ENCODE data around the gene APAF1.
"Not testable (repeated sequence)": the region's sequence is repeated elsewhere in the genome, so short reads cannot be mapped to it uniquely, and the experiment has no call there.

APAF1 gene

GRCh38 chr12:98639491-98639890, 5.6 kb upstream of the APAF1 start:
- H3K4me3 ChIP-seq: no peak overlapping the region
- TF ChIP-seq CTCF (IDR thresholded peaks at IDR 0.05): no peak
- no peaks in the 10 kb centered on the region for H3K36me3 ChIP-seq
- H3K27ac ChIP-seq: no peak overlapping the region
- H3K9me3 ChIP-seq: no peaks in the 10 kb centered on the region
- no peaks in the 10 kb centered on the region for H3K27me3 ChIP-seq
- H3K4me1 ChIP-seq: peaks cover 0 to 12% (median 0%) of the 10 kb centered on the region in 4 donors
- DNase-seq: no peak
- intact Hi-C loops (cut with DNase I; ENCODE audit: low total_unique reads): no loop called here

- not testable (repeated sequence) for DNase-seq, H3K27me3 ChIP-seq, H3K36me3 ChIP-seq, H3K4me3 ChIP-seq, H3K27ac ChIP-seq, H3K9me3 ChIP-seq
- peaks cover 0 to 26% (median 9%) of the 10 kb centered on the region in 4 donors for H3K4me1 ChIP-seq
- intact Hi-C loops (cut with DNase I; ENCODE audit: low total_unique reads): loop anchor here (5.0 kb wide), 1 partner anchor 56 kb away; no protein-coding TSS in a partner anchor
These were observed 2.3 kb upstream of the APAF1 start for GRCh38 chr12:98642801-98643200.

- no peaks in the 10 kb centered on the region for H3K27me3 ChIP-seq
- DNase-seq: peak in 1 of 2 donors; percentile 24
- H3K4me3 ChIP-seq: peak overlapping the region; percentile 97 to 99
- H3K36me3 ChIP-seq: peaks cover 2 to 8% (median 4%) of the 10 kb centered on the region in 3 donors
- intact Hi-C loops (cut with DNase I; ENCODE audit: low total_unique reads): loop anchor here (5.0 kb wide), 1 partner anchor 57 kb away; no protein-coding TSS in a partner anchor
- peak overlapping the region; percentile 90 to 96 for H3K27ac ChIP-seq
- no peaks in the 10 kb centered on the region for H3K9me3 ChIP-seq
- H3K4me1 ChIP-seq: peaks cover 0 to 26% (median 9%) of the 10 kb centered on the region in 4 donors
- no peak for TF ChIP-seq CTCF (IDR thresholded peaks at IDR 0.05)
These were observed 718 bp upstream of the APAF1 start for GRCh38 chr12:98644433-98644711.

- peak in 1 of 2 donors; percentile 24 for DNase-seq
- no peak for TF ChIP-seq CTCF (IDR thresholded peaks at IDR 0.05)
- Histone ChIP-seq H3K4me1 (peaks cover 0 to 26% (median 9%) of the 10 kb centered on the region in 4 donors), H3K36me3 (peaks cover 13 to 17% (median 16%) of the 10 kb centered on the region in 3 donors), H3K9me3 (no peaks in the 10 kb centered on the region), H3K27me3 (no peaks in the 10 kb centered on the region), H3K4me3 (peak overlapping the region; percentile 97 to 99), H3K27ac (peak overlapping the region; percentile 90 to 96)
- intact Hi-C loops (cut with DNase I; ENCODE audit: low total_unique reads): no loop called here
These were observed 530 bp downstream of the APAF1 start for GRCh38 chr12:98645572-98646067.

GRCh38 chr12:98646294-98647090, 1.4 kb downstream of the APAF1 start:
- Histone ChIP-seq H3K36me3 (peaks cover 20 to 22% (median 21%) of the 10 kb centered on the region in 3 donors), H3K27ac (peak overlapping the region in 1 of 2 donors; percentile 90), H3K27me3 (no peaks in the 10 kb centered on the region), H3K4me1 (peaks cover 0 to 26% (median 9%) of the 10 kb centered on the region in 4 donors), H3K9me3 (no peaks in the 10 kb centered on the region), H3K4me3 (peak overlapping the region; percentile 97 to 99)
- intact Hi-C loops (cut with DNase I; ENCODE audit: low total_unique reads): no loop called here
- DNase-seq: no peak
- TF ChIP-seq CTCF (IDR thresholded peaks at IDR 0.05): no peak

- no peak for DNase-seq
- H3K9me3 ChIP-seq: no peaks in the 10 kb centered on the region
- intact Hi-C loops (cut with DNase I; ENCODE audit: low total_unique reads): loop anchor here (5.0 kb wide), 1 partner anchor 84 kb away; no protein-coding TSS in a partner anchor
- H3K4me3 ChIP-seq: no peak overlapping the region
- H3K36me3 ChIP-seq: peaks cover 20 to 46% (median 25%) of the 10 kb centered on the region in 3 donors
- no peak overlapping the region for H3K27ac ChIP-seq
- H3K27me3 ChIP-seq: no peaks in the 10 kb centered on the region
- H3K4me1 ChIP-seq: peaks cover 0 to 12% (median 8%) of the 10 kb centered on the region in 4 donors
- no peak for TF ChIP-seq CTCF (IDR thresholded peaks at IDR 0.05)
These were observed 6.2 kb downstream of the APAF1 start for GRCh38 chr12:98651328-98651727.
